ENCODE results near the gene PALLD.

Gene PALLD

DNA sequence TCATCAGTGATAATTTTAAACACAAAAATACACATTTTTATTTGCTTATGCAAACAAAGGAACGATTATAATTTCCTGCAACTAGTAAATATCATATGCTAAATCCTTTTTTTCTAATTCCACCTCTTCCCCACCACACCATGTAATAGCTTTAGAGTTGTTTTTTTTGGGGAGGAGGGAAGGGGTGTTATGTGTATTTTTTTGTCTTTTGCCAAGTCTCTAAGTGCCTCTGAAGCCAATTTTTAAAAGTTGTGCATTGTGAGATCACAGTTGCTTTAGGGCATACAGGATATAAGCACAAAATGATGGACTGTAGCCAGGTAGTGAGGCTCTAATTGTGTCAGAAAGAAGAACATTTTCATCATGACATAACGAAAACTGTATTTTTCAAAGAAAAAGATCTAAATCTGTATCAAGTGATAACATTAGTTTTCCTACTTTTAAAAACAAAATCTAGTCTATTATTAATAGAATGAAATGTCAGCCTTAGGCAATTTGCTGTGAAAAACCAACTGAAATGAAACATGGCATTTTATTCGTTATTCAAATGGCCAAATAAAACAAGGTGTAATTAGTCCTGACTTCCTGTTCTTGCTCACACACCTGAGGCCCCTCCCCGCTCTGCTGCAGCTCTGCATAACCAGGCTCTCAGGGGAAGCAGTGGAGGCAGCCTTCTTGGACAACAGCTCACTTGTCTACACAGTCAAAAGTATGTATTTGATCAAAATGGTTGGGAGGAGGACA lies 157.4 kb downstream of the PALLD start:
- H2BK12ac ChIP-seq (ENCODE audit: low read length), result no peak overlapping the region
- no peak overlapping the region for H2AFZ ChIP-seq (ENCODE audit: low read length)
- WGBS, 2 donors (ENCODE audit: extremely low coverage in 2 of 2, insufficient read length in 2 of 2, insufficient replicate concordance in 1 of 2), result no CpG with 5 or more reads among the region's 4 CpGs

GRCh38 chr4:168654848-168655174 lies 158.0 kb downstream of the PALLD start:
- Histone ChIP-seq H3K9me3 (replicated peaks in 1 of 2; ENCODE audit: control insufficient read depth in 2 of 2, insufficient read depth in 1 of 2, low read depth in 1 of 2, low read length in 2 of 2) (no peaks in the 10 kb centered on the region), H3K14ac (ENCODE audit: low read length) (no peak overlapping the region), H2AFZ (ENCODE audit: low read length) (no peak overlapping the region), H3K18ac (ENCODE audit: low read length) (no peak overlapping the region), H2AK5ac (ENCODE audit: low read depth, low read length) (no peak overlapping the region), H3K23ac (ENCODE audit: low read depth, low read length, poor library complexity) (no peak overlapping the region), H3K36me3 (replicated peaks in 1 of 2; ENCODE audit: control insufficient read depth in 2 of 2, insufficient read depth in 2 of 2, low read length in 2 of 2) (no peaks in the 10 kb centered on the region), H3K4me1 (ENCODE audit: control insufficient read depth in 2 of 2, insufficient read depth in 1 of 2, low read depth in 1 of 2, low read length in 2 of 2) (peaks cover 0 to 9% of the 10 kb centered on the region in 2 donors), H3K27ac (replicated peaks; ENCODE audit: low read length) (no peak overlapping the region), H2BK120ac (ENCODE audit: low read depth, low read length) (no peak overlapping the region), H3K4me2 (ENCODE audit: insufficient read depth, low read length, poor library complexity, severe bottlenecking) (no peak overlapping the region), H3K4me3 (ENCODE audit: low read length in 2 of 2) (no peak overlapping the region), H2BK15ac (ENCODE audit: low read length) (no peak overlapping the region), H3K27me3 (ENCODE audit: control insufficient read depth in 3 of 3, insufficient read depth in 3 of 3, low read depth in 1 of 3, low read length in 3 of 3) (no peaks in the 10 kb centered on the region), H3K9ac (ENCODE audit: low read depth, low read length, poor library complexity) (no peak overlapping the region), H3K79me1 (ENCODE audit: low read depth, low read length) (no peaks in the 10 kb centered on the region), H4K91ac (ENCODE audit: low read depth, low read length, poor library complexity) (no peak overlapping the region), H3K4ac (ENCODE audit: low read length) (no peak overlapping the region), H2BK12ac (ENCODE audit: low read length) (no peak overlapping the region), H2BK5ac (ENCODE audit: low read length) (no peak overlapping the region), H4K8ac (ENCODE audit: low read depth, low read length) (no peak overlapping the region)
- DNase-seq (ENCODE audit: low spot score), result no peak

More for the DNA sequence above, 157.4 kb downstream of the PALLD start:
- Histone ChIP-seq H3K4me1 (ENCODE audit: control insufficient read depth in 2 of 2, insufficient read depth in 1 of 2, low read depth in 1 of 2, low read length in 2 of 2) (peaks cover 0 to 9% of the 10 kb centered on the region in 2 donors), H3K14ac (ENCODE audit: low read length) (no peak overlapping the region), H3K9me3 (replicated peaks in 1 of 2; ENCODE audit: control insufficient read depth in 2 of 2, insufficient read depth in 1 of 2, low read depth in 1 of 2, low read length in 2 of 2) (no peaks in the 10 kb centered on the region), H4K8ac (ENCODE audit: low read depth, low read length) (no peak overlapping the region), H3K36me3 (replicated peaks in 1 of 2; ENCODE audit: control insufficient read depth in 2 of 2, insufficient read depth in 2 of 2, low read length in 2 of 2) (no peaks in the 10 kb centered on the region), H2BK120ac (ENCODE audit: low read depth, low read length) (no peak overlapping the region), H3K27me3 (ENCODE audit: control insufficient read depth in 3 of 3, insufficient read depth in 3 of 3, low read depth in 1 of 3, low read length in 3 of 3) (no peaks in the 10 kb centered on the region), H3K4me3 (ENCODE audit: low read length in 2 of 2) (no peak overlapping the region), H2BK15ac (ENCODE audit: low read length) (no peak overlapping the region), H2AK5ac (ENCODE audit: low read depth, low read length) (no peak overlapping the region), H3K79me1 (ENCODE audit: low read depth, low read length) (no peaks in the 10 kb centered on the region), H3K27ac (replicated peaks; ENCODE audit: low read length) (no peak overlapping the region), H3K18ac (ENCODE audit: low read length) (no peak overlapping the region), H4K91ac (ENCODE audit: low read depth, low read length, poor library complexity) (no peak overlapping the region), H2BK5ac (ENCODE audit: low read length) (no peak overlapping the region), H3K23ac (ENCODE audit: low read depth, low read length, poor library complexity) (no peak overlapping the region), H3K4me2 (ENCODE audit: insufficient read depth, low read length, poor library complexity, severe bottlenecking) (no peak overlapping the region), H3K9ac (ENCODE audit: low read depth, low read length, poor library complexity) (no peak overlapping the region), H3K4ac (ENCODE audit: low read length) (no peak overlapping the region)
- DNase-seq (ENCODE audit: low spot score), result no peak

- no peak overlapping the region for H2AK5ac ChIP-seq (ENCODE audit: low read depth, low read length)
- no peaks in the 10 kb centered on the region for H3K36me3 ChIP-seq (replicated peaks in 1 of 2; ENCODE audit: control insufficient read depth in 2 of 2, insufficient read depth in 2 of 2, low read length in 2 of 2)
- no peak overlapping the region for H2AFZ ChIP-seq (ENCODE audit: low read length)
- H3K4me1 ChIP-seq (ENCODE audit: control insufficient read depth in 2 of 2, insufficient read depth in 1 of 2, low read depth in 1 of 2, low read length in 2 of 2), result peaks cover 0 to 11% of the 10 kb centered on the region in 2 donors
- no peak overlapping the region for H2BK15ac ChIP-seq (ENCODE audit: low read length)
- no peak overlapping the region for H3K4me2 ChIP-seq (ENCODE audit: insufficient read depth, low read length, poor library complexity, severe bottlenecking)
- WGBS, 2 donors (ENCODE audit: extremely low coverage in 2 of 2, insufficient read length in 2 of 2, insufficient replicate concordance in 1 of 2), result no CpG with 5 or more reads among the region's 3 CpGs
- H3K27ac ChIP-seq (replicated peaks; ENCODE audit: low read length), result no peak overlapping the region
- H3K14ac ChIP-seq (ENCODE audit: low read length), result no peak overlapping the region
- H3K9ac ChIP-seq (ENCODE audit: low read depth, low read length, poor library complexity), result no peak overlapping the region
- H3K23ac ChIP-seq (ENCODE audit: low read depth, low read length, poor library complexity), result no peak overlapping the region
- no peak overlapping the region for H2BK120ac ChIP-seq (ENCODE audit: low read depth, low read length)
- H3K9me3 ChIP-seq (replicated peaks in 1 of 2; ENCODE audit: control insufficient read depth in 2 of 2, insufficient read depth in 1 of 2, low read depth in 1 of 2, low read length in 2 of 2), result no peaks in the 10 kb centered on the region
- no peaks in the 10 kb centered on the region for H3K27me3 ChIP-seq (ENCODE audit: control insufficient read depth in 3 of 3, insufficient read depth in 3 of 3, low read depth in 1 of 3, low read length in 3 of 3)
- no peaks in the 10 kb centered on the region for H3K79me1 ChIP-seq (ENCODE audit: low read depth, low read length)
- DNase-seq (ENCODE audit: low spot score), result no peak
- H3K18ac ChIP-seq (ENCODE audit: low read length), result no peak overlapping the region
- no peak overlapping the region for H4K8ac ChIP-seq (ENCODE audit: low read depth, low read length)
- H3K4ac ChIP-seq (ENCODE audit: low read length), result no peak overlapping the region
- no peak overlapping the region for H4K91ac ChIP-seq (ENCODE audit: low read depth, low read length, poor library complexity)
- no peak overlapping the region for H3K4me3 ChIP-seq (ENCODE audit: low read length in 2 of 2)
- H2BK12ac ChIP-seq (ENCODE audit: low read length), result no peak overlapping the region
- H2BK5ac ChIP-seq (ENCODE audit: low read length), result no peak overlapping the region
Observed at GRCh38 chr4:168655182-168655581, 158.3 kb downstream of the PALLD start.

DNA sequence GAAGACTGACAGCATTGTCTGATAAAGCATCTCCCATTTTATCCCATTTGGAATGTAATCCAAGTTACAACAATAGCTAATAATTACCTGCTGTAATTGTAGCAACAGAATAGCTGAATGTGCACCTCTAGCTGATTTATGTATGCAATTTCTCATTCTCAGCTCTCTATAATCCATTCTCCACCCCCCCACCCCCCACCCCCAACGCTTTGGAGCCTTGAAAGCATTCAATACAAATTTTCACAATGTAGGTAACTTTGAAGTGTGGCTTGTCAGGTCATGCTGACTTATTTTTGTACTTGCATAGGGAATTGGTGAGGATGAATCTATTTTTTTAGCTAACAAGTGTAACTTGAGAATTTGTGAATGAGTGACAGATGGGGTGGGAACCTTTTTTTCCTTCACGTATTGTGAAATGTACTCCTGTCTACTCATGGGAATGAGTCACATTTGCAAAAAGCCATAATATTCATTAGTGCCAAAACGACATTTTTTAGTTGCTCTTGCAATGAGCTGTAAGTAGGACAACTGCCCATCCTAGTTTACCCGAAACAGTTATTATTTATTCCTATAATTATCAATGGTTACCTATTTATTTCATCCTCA lies 159.3 kb downstream of the PALLD start:
- Histone ChIP-seq H2AFZ (ENCODE audit: low read length) (no peak overlapping the region), H2BK12ac (ENCODE audit: low read length) (no peak overlapping the region), H3K36me3 (replicated peaks in 1 of 2; ENCODE audit: control insufficient read depth in 2 of 2, insufficient read depth in 2 of 2, low read length in 2 of 2) (no peaks in the 10 kb centered on the region), H3K14ac (ENCODE audit: low read length) (no peak overlapping the region), H2AK5ac (ENCODE audit: low read depth, low read length) (no peak overlapping the region), H3K27ac (replicated peaks; ENCODE audit: low read length) (no peak overlapping the region), H4K91ac (ENCODE audit: low read depth, low read length, poor library complexity) (no peak overlapping the region), H3K23ac (ENCODE audit: low read depth, low read length, poor library complexity) (no peak overlapping the region), H2BK5ac (ENCODE audit: low read length) (no peak overlapping the region), H2BK15ac (ENCODE audit: low read length) (no peak overlapping the region), H3K9ac (ENCODE audit: low read depth, low read length, poor library complexity) (no peak overlapping the region), H3K18ac (ENCODE audit: low read length) (no peak overlapping the region), H3K4me1 (ENCODE audit: control insufficient read depth in 2 of 2, insufficient read depth in 1 of 2, low read depth in 1 of 2, low read length in 2 of 2) (peaks cover 0 to 8% of the 10 kb centered on the region in 2 donors), H3K4ac (ENCODE audit: low read length) (no peak overlapping the region), H2BK120ac (ENCODE audit: low read depth, low read length) (no peak overlapping the region), H3K79me1 (ENCODE audit: low read depth, low read length) (no peaks in the 10 kb centered on the region), H3K4me3 (ENCODE audit: low read length in 2 of 2) (no peak overlapping the region), H3K9me3 (replicated peaks in 1 of 2; ENCODE audit: control insufficient read depth in 2 of 2, insufficient read depth in 1 of 2, low read depth in 1 of 2, low read length in 2 of 2) (no peaks in the 10 kb centered on the region), H4K8ac (ENCODE audit: low read depth, low read length) (no peak overlapping the region), H3K27me3 (ENCODE audit: control insufficient read depth in 3 of 3, insufficient read depth in 3 of 3, low read depth in 1 of 3, low read length in 3 of 3) (no peaks in the 10 kb centered on the region), H3K4me2 (ENCODE audit: insufficient read depth, low read length, poor library complexity, severe bottlenecking) (no peak overlapping the region)
- no peak for DNase-seq (ENCODE audit: low spot score)
- WGBS, 2 donors (ENCODE audit: extremely low coverage in 2 of 2, insufficient read length in 2 of 2, insufficient replicate concordance in 1 of 2), result no CpG with 5 or more reads among the region's 4 CpGs

Measured in neuronal stem cell (in vitro differentiated cells).